CD4-positive, alpha-beta T cell treated with Interleukin-4 for 1 hour (primary cell): Measurements from ENCODE around the gene LRRC2.

ENCODE experiments used
- DNase-seq, 2 donors: peaks; one replicate each; pipeline ENCODE4 v3.0.0-alpha.2; 2020 to 2022

The LRRC2 gene

DNA sequence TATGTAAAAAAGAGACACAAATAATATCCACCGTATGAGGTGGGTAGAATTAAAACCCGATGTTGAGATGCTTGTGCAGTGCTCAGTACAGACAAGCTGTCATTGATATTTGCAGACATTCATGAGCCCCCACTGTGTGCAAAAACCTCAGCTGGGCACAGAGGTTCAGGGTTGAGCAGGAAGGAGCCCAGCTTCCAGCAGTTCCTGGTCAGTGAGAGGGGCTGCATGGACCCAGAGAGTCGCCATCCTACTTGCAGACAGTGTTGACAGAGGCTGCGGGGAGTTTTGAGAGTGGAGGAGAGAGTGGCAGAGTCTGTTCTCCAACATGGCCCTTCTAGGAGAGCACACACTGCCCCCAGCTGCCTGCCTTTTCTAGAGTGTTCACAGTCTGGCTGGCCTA lies 95.3 kb downstream of the LRRC2 start:
- no peak for DNase-seq

DNA sequence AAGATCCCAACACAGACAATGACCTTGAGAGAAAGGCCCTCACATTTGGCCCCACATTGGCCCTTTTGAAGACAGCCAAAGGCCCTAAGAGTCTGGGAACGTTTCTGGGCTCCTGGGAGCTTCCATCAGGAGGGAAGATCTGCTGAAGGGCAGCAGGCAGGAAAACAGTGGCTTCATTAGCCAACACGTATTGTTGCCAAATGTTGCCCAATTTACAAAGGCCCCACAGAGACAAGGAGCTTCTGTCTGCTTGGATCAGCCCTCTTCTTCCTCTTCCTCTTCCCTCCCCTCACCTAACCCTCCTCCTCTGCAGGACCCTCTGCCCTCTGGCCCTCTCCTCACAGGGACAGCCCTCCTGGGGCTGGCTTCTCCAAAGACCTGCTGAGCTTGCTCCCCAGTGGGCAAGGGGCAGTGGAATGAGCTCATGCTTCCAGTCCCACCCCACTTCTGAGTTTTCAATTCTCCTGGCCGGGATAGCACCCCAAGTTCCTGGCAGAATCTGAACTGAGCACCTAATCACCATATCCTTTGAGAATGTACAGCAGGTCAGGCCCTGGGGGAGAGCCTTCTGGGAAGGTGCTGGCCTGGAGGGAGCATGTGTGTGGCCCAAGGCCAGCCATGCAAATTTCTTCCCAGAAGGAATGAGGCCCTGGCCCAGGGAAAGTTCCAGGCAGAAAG lies 96.3 kb downstream of the LRRC2 start:
- DNase-seq: no peak

DNA sequence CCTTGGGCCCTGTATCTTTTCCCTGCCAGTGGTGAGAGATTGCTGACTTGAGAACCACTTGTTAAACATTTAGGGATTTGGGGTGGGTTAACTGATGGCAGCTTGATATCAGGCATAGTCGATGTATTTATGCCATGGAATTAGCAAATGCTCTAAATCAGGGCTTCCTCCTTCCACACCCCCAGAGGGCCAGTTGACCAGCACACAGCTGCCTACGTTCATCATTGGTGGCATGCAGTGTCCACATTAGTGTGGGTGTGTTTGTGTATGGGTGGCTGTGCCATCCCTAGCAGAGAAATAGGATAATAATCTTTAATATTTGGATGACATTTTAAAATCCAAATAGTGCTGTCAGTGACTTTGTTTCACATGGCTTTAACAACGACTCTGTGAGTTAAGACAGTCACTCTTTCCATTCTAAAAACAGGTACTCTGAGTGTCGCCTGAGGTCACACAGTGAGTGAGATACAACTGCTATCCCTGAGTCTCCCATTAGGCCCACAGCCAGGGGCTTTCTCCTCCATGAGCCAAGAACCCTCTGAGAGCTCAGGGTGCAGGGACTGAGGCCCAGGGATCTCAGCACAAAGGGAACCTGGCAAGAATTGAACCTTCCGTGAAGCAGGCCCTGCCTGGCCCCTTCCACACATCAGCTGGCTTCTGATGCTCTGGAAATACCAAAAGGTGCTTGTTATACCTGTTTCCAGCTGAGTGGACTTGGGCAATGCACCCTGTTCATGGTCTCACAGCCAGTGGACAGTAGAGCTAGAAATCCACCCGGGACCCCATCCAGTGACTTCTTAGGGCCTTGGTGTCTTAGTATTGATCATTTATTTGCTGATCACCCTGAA lies 97.1 kb downstream of the LRRC2 start:
- DNase-seq: no peak

DNA sequence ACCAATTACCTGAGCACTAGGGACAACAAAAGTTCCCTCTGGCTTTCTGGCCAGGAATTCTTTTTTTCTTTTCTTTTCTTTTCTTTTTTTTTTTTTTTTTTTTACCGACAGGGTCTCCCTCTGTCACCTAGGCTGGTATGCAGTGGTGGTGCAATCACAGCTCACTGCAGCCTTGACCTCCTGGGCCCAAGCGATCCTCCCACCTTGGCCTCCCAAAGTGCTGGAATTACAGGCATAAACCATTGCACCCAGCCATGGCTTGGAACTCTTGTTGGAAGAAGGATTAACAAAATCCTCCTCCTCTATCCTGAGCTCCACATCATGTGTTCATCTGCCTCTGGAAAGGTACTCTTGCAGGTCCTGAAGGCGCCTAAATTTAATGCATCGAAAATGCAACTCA lies 98.5 kb downstream of the LRRC2 start:
- DNase-seq: no peak

DNA sequence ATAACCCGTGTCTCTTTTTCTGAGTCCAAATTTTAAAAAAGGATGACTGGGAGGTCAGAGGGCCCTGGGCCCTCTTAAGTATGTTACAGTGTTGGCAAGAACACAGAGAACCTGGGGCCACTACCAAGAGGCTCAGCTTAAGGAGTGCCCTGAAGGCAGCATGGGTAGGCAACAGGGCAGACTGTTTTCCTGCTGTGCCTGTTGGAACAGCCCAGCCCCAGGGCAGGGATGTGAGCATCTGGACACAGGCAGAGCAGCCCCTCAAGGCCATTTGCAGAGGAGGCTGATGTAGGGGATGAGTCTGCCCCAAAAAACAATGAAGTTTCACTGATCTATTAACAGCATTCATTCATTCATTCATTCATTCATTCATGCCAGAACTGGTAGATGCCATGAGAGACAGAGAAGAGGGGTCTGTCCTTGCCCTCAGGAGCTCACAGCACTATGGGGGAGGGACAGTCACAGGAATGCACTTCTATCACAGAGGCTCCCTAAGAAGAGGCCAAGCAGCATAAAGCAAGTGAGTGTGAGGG lies 99.2 kb downstream of the LRRC2 start:
- DNase-seq: no peak

DNA sequence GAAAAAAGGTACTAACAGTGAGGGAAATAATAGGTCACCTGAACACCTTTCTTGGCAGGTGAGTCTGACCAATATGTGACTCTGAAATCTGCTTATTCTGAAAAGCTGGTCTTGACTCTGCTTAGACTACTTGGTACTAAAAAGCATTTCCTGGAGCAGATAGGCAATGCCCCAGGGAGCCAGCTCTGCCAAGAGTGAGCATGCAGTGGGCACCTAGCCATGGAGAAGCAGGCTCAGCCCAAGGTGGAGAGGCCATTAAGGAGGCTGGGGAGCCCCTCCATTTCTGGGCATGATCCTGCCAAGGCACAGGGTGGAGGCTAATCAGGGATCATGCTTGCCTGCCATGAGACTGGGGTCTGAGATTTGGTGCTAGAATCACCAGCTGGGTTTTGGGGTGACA lies 99.8 kb downstream of the LRRC2 start:
- DNase-seq: no peak
